Measurements from ENCODE around the gene SHMT2. TPM values are rescaled to one million over a fixed set of nuclear protein-coding genes. Genes with fewer than 3 reads are reported as not detected.

SHMT2 gene
- total and polyA plus RNA-seq, 2 of the 4 experiments (the other 2 are of a cell fraction), result 266 to 364 TPM

GRCh38 chr12:57196956-57197355 lies 32.6 kb upstream of the SHMT2 start:
- Histone ChIP-seq H3K9ac (ENCODE audit: low read depth, low read length) (no peak overlapping the region), H3K27me3 (ENCODE audit: control insufficient read depth, insufficient read depth, low read length) (no peaks in the 10 kb centered on the region), H3K4me3 (ENCODE audit: insufficient read depth, low read depth, low read length) (no peak overlapping the region), H3K56ac (ENCODE audit: extremely low read depth, insufficient read depth, low read length) (no peak overlapping the region), H3K4me1 (ENCODE audit: control insufficient read depth, insufficient read depth, low read length) (no peaks in the 10 kb centered on the region), H3K4ac (ENCODE audit: low read depth, low read length) (no peak overlapping the region), H2AK5ac (ENCODE audit: low read depth, low read length) (no peak overlapping the region), H4K8ac (ENCODE audit: low read depth in 2 of 2, low read length in 2 of 2) (no peak overlapping the region), H4K91ac (ENCODE audit: insufficient read depth, low read depth, low read length) (no peak overlapping the region), H3K14ac (replicated peaks; ENCODE audit: low read depth, low read length) (no peak overlapping the region), H3K4me2 (ENCODE audit: low read depth, low read length) (no peak overlapping the region), H3K79me1 (ENCODE audit: low read depth in 1 of 2, low read length in 2 of 2) (peaks cover 12 to 14% of the 10 kb centered on the region in 2 experiments), H4K5ac (ENCODE audit: low read depth, low read length) (no peak overlapping the region), H3K36me3 (ENCODE audit: control insufficient read depth, insufficient read depth, low read length) (peaks cover 100% of the 10 kb centered on the region), H2AK9ac (replicated peaks; ENCODE audit: low read depth, low read length, poor library complexity) (no peak overlapping the region), H2BK15ac (ENCODE audit: low read depth, low read length) (no peak overlapping the region), H3K9me3 (ENCODE audit: control insufficient read depth, insufficient read depth, low read length) (no peaks in the 10 kb centered on the region), H2BK20ac (ENCODE audit: low read depth, low read length) (no peak overlapping the region), H4K20me1 (ENCODE audit: insufficient read depth, low read length) (peaks cover 8% of the 10 kb centered on the region; the same call in 1 of the 2 replicates), H2BK120ac (ENCODE audit: low read depth, low read length) (no peak overlapping the region), H3K23ac (ENCODE audit: low read depth, low read length) (no peak overlapping the region), H3K27ac (ENCODE audit: insufficient read depth, low read length) (no peak overlapping the region), H2BK5ac (ENCODE audit: low read depth, low read length, poor library complexity, severe bottlenecking) (no peak overlapping the region), H2AFZ (replicated peaks; ENCODE audit: low read length, poor library complexity) (peak overlapping the region; percentile 33), H3K9me1 (ENCODE audit: insufficient read depth, low read length) (no peaks in the 10 kb centered on the region), H3K18ac (ENCODE audit: low read depth, low read length) (no peak overlapping the region)
- POLR2A ChIA-PET (ENCODE audit: unreplicated experiment), result no interaction called here
- CTCF ChIA-PET, result no interaction called here
- dilution Hi-C loops (cut with HindIII; ENCODE audit: low sequenced_read_pairs, unreplicated experiment), result no loop called here
- ATAC-seq (ENCODE audit: low read depth) (no peak), DNase-seq (no peak)
- 97% methylated on average over 16 of the region's 22 CpGs; no CpG with 5 or more reads in 1 of the 2 experiments for WGBS, 2 experiments (ENCODE audit: extremely low coverage in 2 of 2, insufficient read length in 1 of 2)
- in situ Hi-C loops (cut with MboI; ENCODE audit: low sequenced_read_pairs), result no loop called here
- no peak for TF ChIP-seq SMC3 (IDR thresholded peaks at IDR 0.05; ENCODE audit: low read depth, low read length)
- no peak for TF ChIP-seq POLR2A (IDR thresholded peaks at IDR 0.05; ENCODE audit: low read depth, low read length)
- no peak for TF ChIP-seq BHLHE40 (IDR thresholded peaks at IDR 0.05; ENCODE audit: low read depth, low read length)
- TF ChIP-seq CHD1 (IDR thresholded peaks at IDR 0.05; ENCODE audit: low read depth, low read length), result no peak
- no peak for TF ChIP-seq USF2 (IDR thresholded peaks at IDR 0.05; ENCODE audit: low read depth, low read length)
- intact Hi-C loops (cut with micrococcal nuclease), result no loop called here
- BruUV-seq (replicated peaks), result no TSS peak

Data from IMR-90 (cell line).